ENCODE results near the gene MEF2C. TPM values are rescaled to one million over a fixed set of nuclear protein-coding genes. Genes with fewer than 3 reads are reported as not detected.

MEF2C gene
- polyA plus RNA-seq, 3 donors = 32.0 to 89.3 (median 88.3) TPM

GRCh38 chr5:88887342-88887741 lies 4.4 kb upstream of the MEF2C start:
- Histone ChIP-seq H3K27me3 (ENCODE audit: control insufficient read depth in 2 of 2, insufficient read depth in 2 of 2, low read length in 2 of 2) (no peaks in the 10 kb centered on the region), H3K9me3 (replicated peaks in 1 of 2; ENCODE audit: control insufficient read depth in 1 of 2, insufficient read depth in 1 of 2, low read length in 2 of 2) (no peaks in the 10 kb centered on the region), H3K79me2 (ENCODE audit: insufficient read depth, low read length) (peaks cover 20% of the 10 kb centered on the region), H3K36me3 (replicated peaks in 1 of 2; ENCODE audit: control insufficient read depth in 1 of 2, insufficient read depth in 2 of 2, low read length in 2 of 2) (no peaks in the 10 kb centered on the region), H3K4me2 (replicated peaks; ENCODE audit: extremely low read depth, low read length, poor library complexity, severe bottlenecking) (peak overlapping the region; percentile 76), H3K4me3 (replicated peaks in 1 of 3; ENCODE audit: low read depth in 2 of 3, low read length in 3 of 3) (no peak overlapping the region), H3K4me1 (ENCODE audit: control insufficient read depth in 1 of 2, insufficient read depth in 2 of 2, low read length in 2 of 2) (peaks cover 27 to 47% of the 10 kb centered on the region in 2 donors), H2AFZ (ENCODE audit: insufficient read depth, low read depth, low read length, poor library complexity, severe bottlenecking) (no peak overlapping the region), H4K20me1 (ENCODE audit: insufficient read depth, low read length) (peaks cover 4% of the 10 kb centered on the region), H3K27ac (ENCODE audit: low read depth in 1 of 2, low read length in 2 of 2) (peak overlapping the region in 1 of 2 donors; percentile 74), H3K9ac (ENCODE audit: insufficient read depth, low read length, poor library complexity, severe bottlenecking) (no peak overlapping the region)
- intact Hi-C loops (cut with micrococcal nuclease) = loop anchor here (10.0 kb wide), 3 partner anchors 103 to 507 kb away; no protein-coding TSS in a partner anchor
- Mint-ChIP-seq H3K36me3 (peaks cover 0 to 5% of the 10 kb centered on the region in 2 donors), H3K9me3 (peaks cover 0 to 1% (median 0%) of the 10 kb centered on the region in 7 donors), H3K27me3 (ENCODE audit: low read depth in 3 of 3) (peaks cover 0 to 6% (median 0%) of the 10 kb centered on the region in 3 donors), H3K27ac (peak overlapping the region in 1 of 7 donors; percentile 70), H3K4me1 (peaks cover 50% of the 10 kb centered on the region), H3K4me3 (no peak overlapping the region)
- DNase-seq = no peak
- TF ChIP-seq CTCF (IDR thresholded peaks at IDR 0.05) = no peak
- no CpG with 5 or more reads among the region's 2 CpGs for WGBS (ENCODE audit: insufficient coverage)

GRCh38 chr5:88886746-88887341 lies 3.9 kb upstream of the MEF2C start:
- TF ChIP-seq CTCF (IDR thresholded peaks at IDR 0.05) = no peak
- Histone ChIP-seq H3K79me2 (ENCODE audit: insufficient read depth, low read length) (peaks cover 25% of the 10 kb centered on the region), H3K36me3 (replicated peaks in 1 of 2; ENCODE audit: control insufficient read depth in 1 of 2, insufficient read depth in 2 of 2, low read length in 2 of 2) (no peaks in the 10 kb centered on the region), H3K4me2 (replicated peaks; ENCODE audit: extremely low read depth, low read length, poor library complexity, severe bottlenecking) (peak overlapping the region; percentile 76), H3K4me1 (ENCODE audit: control insufficient read depth in 1 of 2, insufficient read depth in 2 of 2, low read length in 2 of 2) (peaks cover 27 to 47% of the 10 kb centered on the region in 2 donors), H3K27me3 (ENCODE audit: control insufficient read depth in 2 of 2, insufficient read depth in 2 of 2, low read length in 2 of 2) (no peaks in the 10 kb centered on the region), H3K9me3 (replicated peaks in 1 of 2; ENCODE audit: control insufficient read depth in 1 of 2, insufficient read depth in 1 of 2, low read length in 2 of 2) (no peaks in the 10 kb centered on the region), H3K4me3 (replicated peaks in 1 of 3; ENCODE audit: low read depth in 2 of 3, low read length in 3 of 3) (peak overlapping the region in 2 of 3 experiments; percentile 34 to 70), H3K27ac (ENCODE audit: low read depth in 1 of 2, low read length in 2 of 2) (peak overlapping the region; percentile 3 to 74), H3K9ac (ENCODE audit: insufficient read depth, low read length, poor library complexity, severe bottlenecking) (peak overlapping the region; percentile 36), H4K20me1 (ENCODE audit: insufficient read depth, low read length) (peaks cover 9% of the 10 kb centered on the region), H2AFZ (ENCODE audit: insufficient read depth, low read depth, low read length, poor library complexity, severe bottlenecking) (peak overlapping the region; percentile 58)
- intact Hi-C loops (cut with micrococcal nuclease) = loop anchor here (10.0 kb wide), 3 partner anchors 102 to 508 kb away; no protein-coding TSS in a partner anchor
- H3K27ac Mint-ChIP-seq = peak overlapping the region in 6 of 7 donors; percentile 55 to 86 (median 74)
- H3K4me1 Mint-ChIP-seq = peaks cover 50% of the 10 kb centered on the region
- H3K36me3 Mint-ChIP-seq = peaks cover 0 to 6% of the 10 kb centered on the region in 2 donors
- H3K27me3 Mint-ChIP-seq (ENCODE audit: low read depth in 3 of 3) = peaks cover 0 to 6% (median 0%) of the 10 kb centered on the region in 3 donors
- peaks cover 0 to 1% (median 0%) of the 10 kb centered on the region in 7 donors for H3K9me3 Mint-ChIP-seq
- DNase-seq = no peak
- no CpG with 5 or more reads among the region's 4 CpGs for WGBS (ENCODE audit: insufficient coverage)
- H3K4me3 Mint-ChIP-seq = peak overlapping the region; percentile 59 to 77

Measured in CD14-positive monocyte (primary cell).